Measurements from ENCODE around the gene SNX18.

SNX18 gene

DNA sequence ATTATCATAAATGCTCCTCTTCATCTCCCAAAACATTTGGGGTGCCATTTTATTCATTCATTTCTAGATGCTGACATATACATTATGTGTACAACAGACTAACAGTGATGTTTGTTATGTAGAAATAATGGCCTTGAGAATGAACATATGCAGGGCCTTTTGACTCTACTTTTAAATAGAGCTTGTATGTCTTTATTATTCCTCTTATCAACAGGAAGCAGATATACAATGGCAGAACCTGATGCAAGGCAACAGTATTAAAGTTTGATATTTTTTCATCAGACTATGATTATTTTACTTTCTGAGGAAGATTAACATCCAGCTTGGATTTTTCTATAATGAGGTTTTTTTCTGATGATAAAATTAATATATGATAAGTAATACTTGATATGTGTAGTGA, 44.1 kb downstream of the SNX18 start:
- no peaks in the 10 kb centered on the region for H3K4me1 ChIP-seq (ENCODE audit: control insufficient read depth, insufficient read depth, low read length)
- no peak overlapping the region for H3K27ac ChIP-seq (ENCODE audit: low read depth, low read length)
- no peaks in the 10 kb centered on the region for H3K9me3 ChIP-seq (ENCODE audit: control insufficient read depth, insufficient read depth, low read length)
- H3K9ac ChIP-seq (ENCODE audit: low read depth, low read length), result no peak overlapping the region
- H3K27me3 ChIP-seq (ENCODE audit: control insufficient read depth, insufficient read depth, low read length), result no peaks in the 10 kb centered on the region
- H3K4me3 ChIP-seq (ENCODE audit: low read depth, low read length), result no peak overlapping the region
- no peaks in the 10 kb centered on the region for H3K36me3 ChIP-seq (ENCODE audit: control insufficient read depth, insufficient read depth, low read length)

DNA sequence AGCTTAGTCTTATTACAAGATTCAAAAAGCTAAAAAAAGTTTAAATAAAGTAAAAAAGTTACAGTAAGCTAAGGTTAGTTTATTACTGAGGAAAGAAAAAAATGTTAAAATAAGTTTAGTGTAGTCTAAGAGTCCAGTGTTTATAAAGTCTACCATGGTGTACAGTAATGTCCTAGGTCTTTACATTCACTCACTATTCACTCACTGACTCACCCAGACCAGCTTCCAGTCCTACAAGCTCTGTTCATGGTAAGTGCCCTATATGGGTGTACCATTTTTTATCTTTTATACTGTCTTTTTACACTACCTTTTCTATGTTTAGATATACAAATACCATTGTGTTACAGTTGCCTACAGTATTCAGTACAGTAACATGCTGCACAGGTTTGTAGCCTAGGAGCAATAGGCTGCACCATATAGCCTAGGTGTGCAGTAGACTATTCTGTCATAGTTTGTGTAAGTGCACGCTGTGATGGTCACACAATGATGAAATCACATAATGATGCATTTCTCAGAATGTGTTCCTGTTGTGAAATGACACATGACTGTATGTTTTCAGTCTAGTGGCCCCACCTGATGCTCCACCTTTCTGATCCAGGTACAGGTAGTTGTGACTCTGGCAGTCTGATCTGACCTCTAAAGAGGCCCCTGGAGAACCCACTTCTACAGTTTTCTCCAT, 45.7 kb downstream of the SNX18 start:
- Histone ChIP-seq H3K4me1 (ENCODE audit: control insufficient read depth, insufficient read depth, low read length) (no peaks in the 10 kb centered on the region), H3K27ac (ENCODE audit: low read depth, low read length) (no peak overlapping the region), H3K9me3 (ENCODE audit: control insufficient read depth, insufficient read depth, low read length) (no peaks in the 10 kb centered on the region; the same call in 1 of the 2 replicates), H3K27me3 (ENCODE audit: control insufficient read depth, insufficient read depth, low read length) (no peaks in the 10 kb centered on the region), H3K4me3 (ENCODE audit: low read depth, low read length) (no peak overlapping the region), H3K36me3 (ENCODE audit: control insufficient read depth, insufficient read depth, low read length) (no peaks in the 10 kb centered on the region), H3K9ac (ENCODE audit: low read depth, low read length) (no peak overlapping the region)

DNA sequence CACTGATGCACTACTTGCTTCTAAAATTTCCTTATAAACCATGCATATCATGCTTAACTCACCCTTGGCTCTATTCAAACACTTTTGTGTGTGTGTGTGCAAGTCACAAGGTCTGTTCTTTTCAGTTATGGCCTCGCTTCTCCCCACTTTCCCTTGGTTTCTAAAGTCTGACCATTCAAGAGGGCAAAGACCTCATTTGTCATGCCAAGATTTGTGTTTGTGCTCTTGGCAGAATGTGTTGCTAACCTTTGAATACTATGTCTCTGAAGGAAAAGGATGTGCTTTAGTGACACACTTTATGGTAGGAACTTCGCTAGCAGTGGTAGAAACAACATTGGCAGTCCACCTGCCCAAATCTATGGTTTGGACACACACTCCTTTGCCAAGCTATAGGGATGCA, 50.4 kb downstream of the SNX18 start:
- Histone ChIP-seq H3K9ac (ENCODE audit: low read depth, low read length) (no peak overlapping the region), H3K9me3 (ENCODE audit: control insufficient read depth, insufficient read depth, low read length) (no peaks in the 10 kb centered on the region; the same call in 1 of the 2 replicates), H3K4me1 (ENCODE audit: control insufficient read depth, insufficient read depth, low read length) (no peaks in the 10 kb centered on the region), H3K4me3 (ENCODE audit: low read depth, low read length) (no peak overlapping the region), H3K36me3 (ENCODE audit: control insufficient read depth, insufficient read depth, low read length) (no peaks in the 10 kb centered on the region), H3K27ac (ENCODE audit: low read depth, low read length) (no peak overlapping the region), H3K27me3 (ENCODE audit: control insufficient read depth, insufficient read depth, low read length) (no peaks in the 10 kb centered on the region)

DNA sequence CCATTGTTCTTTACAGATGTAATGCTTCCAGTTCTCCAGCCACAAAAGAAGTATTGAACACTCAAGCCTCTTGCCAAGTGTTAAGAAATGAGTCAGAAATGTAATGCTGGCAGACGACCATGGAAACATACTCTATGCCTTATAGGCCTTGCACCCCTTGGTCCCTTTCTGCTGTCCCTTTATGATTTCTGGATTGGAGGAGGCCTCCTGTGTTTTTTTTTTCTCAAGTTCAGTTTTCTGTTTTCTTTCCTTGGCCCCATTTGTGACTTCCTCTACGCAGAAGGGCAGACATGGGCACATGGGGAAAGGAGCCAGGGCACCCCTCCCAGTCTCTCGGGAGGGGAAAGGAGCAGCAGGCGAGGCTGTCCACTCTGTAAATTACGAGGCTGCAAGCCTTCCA, 53.4 kb downstream of the SNX18 start:
- no peak overlapping the region for H3K4me3 ChIP-seq (ENCODE audit: low read depth, low read length)
- H3K9me3 ChIP-seq (ENCODE audit: control insufficient read depth, insufficient read depth, low read length), result no peaks in the 10 kb centered on the region; the same call in 1 of the 2 replicates
- no peaks in the 10 kb centered on the region for H3K27me3 ChIP-seq (ENCODE audit: control insufficient read depth, insufficient read depth, low read length)
- H3K36me3 ChIP-seq (ENCODE audit: control insufficient read depth, insufficient read depth, low read length), result no peaks in the 10 kb centered on the region
- H3K27ac ChIP-seq (ENCODE audit: low read depth, low read length), result no peak overlapping the region
- H3K9ac ChIP-seq (ENCODE audit: low read depth, low read length), result no peak overlapping the region
- H3K4me1 ChIP-seq (ENCODE audit: control insufficient read depth, insufficient read depth, low read length), result no peaks in the 10 kb centered on the region

DNA sequence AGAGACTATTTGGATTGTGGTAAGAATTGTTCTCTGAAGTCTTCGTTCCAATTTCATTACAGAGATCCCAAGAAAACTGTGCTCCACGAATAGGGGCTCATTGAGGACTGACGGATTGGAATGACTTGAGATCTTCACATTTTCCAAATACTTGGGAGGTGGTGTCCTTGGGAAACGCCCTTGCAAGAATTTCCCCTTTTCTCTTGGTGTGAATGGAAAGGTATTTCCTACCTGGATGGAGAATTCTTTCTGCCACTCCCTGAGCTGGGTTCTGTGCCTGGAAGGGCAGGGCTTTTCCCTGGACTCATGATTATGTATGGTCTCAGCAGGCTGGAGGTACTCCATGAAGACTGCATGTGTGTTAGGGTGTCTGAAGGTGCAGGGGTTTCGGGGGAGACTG, 53.9 kb downstream of the SNX18 start:
- Histone ChIP-seq H3K9ac (ENCODE audit: low read depth, low read length) (no peak overlapping the region), H3K4me1 (ENCODE audit: control insufficient read depth, insufficient read depth, low read length) (no peaks in the 10 kb centered on the region), H3K36me3 (ENCODE audit: control insufficient read depth, insufficient read depth, low read length) (no peaks in the 10 kb centered on the region), H3K9me3 (ENCODE audit: control insufficient read depth, insufficient read depth, low read length) (no peaks in the 10 kb centered on the region; the same call in 1 of the 2 replicates), H3K4me3 (ENCODE audit: low read depth, low read length) (no peak overlapping the region), H3K27ac (ENCODE audit: low read depth, low read length) (no peak overlapping the region), H3K27me3 (ENCODE audit: control insufficient read depth, insufficient read depth, low read length) (no peaks in the 10 kb centered on the region)

DNA sequence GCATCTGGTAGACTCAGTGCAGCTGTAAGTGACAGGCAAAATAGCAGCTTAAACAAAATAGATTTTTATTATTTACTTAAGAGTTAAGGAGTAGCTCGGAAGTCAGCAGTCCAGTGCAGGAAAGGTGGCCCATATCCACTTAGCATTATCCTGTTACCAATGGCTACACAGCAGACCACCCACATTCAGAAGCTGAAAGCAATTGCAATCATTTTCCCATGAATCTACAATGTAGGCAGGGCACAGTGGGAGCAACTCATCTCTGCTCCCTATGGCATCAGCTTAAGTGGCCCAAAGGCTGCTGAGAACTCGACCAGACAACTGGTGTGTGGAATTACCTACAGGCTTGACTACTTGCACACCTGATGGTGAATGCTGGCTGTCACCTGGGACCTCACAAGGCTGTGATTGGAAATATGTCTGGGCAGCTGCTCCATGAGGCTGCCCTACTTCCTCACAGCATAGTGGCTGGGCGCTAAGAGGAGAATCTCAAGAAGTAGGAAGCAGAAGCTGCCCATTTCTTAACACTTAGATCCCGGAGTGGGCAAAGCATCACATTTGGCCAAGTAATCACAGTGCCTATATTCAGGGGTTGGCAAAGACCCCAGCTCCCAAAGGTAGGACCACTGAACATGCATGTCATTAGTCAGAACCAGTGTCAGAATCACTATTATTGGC, 56.4 kb downstream of the SNX18 start:
- Histone ChIP-seq H3K4me3 (ENCODE audit: low read depth, low read length) (no peak overlapping the region), H3K9me3 (ENCODE audit: control insufficient read depth, insufficient read depth, low read length) (no peaks in the 10 kb centered on the region), H3K27me3 (ENCODE audit: control insufficient read depth, insufficient read depth, low read length) (no peaks in the 10 kb centered on the region), H3K27ac (ENCODE audit: low read depth, low read length) (no peak overlapping the region), H3K9ac (ENCODE audit: low read depth, low read length) (no peak overlapping the region), H3K36me3 (ENCODE audit: control insufficient read depth, insufficient read depth, low read length) (no peaks in the 10 kb centered on the region), H3K4me1 (ENCODE audit: control insufficient read depth, insufficient read depth, low read length) (no peaks in the 10 kb centered on the region)

DNA sequence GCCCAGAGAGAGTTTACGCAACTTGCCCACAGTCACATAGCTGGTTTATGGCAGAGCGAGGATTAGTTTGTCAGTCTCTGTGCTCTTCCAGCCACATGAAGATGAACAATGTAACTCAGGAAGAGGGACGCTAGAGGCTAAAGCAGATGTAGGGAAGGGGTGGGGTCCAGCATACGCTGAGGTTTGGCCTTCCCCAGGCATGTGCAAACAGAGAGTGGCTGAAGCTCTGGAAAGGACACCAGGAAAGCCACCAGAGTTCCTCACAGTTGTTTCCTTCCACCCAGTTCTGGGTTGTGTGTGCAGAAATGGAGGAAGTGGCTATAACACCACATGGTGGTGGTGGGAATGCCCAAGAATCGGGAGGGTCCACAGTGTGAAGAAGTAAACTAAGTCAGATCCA, 60.0 kb downstream of the SNX18 start:
- no peak overlapping the region for H3K27ac ChIP-seq (ENCODE audit: low read depth, low read length)
- H3K9me3 ChIP-seq (ENCODE audit: control insufficient read depth, insufficient read depth, low read length), result no peaks in the 10 kb centered on the region
- no peak overlapping the region for H3K4me3 ChIP-seq (ENCODE audit: low read depth, low read length)
- H3K4me1 ChIP-seq (ENCODE audit: control insufficient read depth, insufficient read depth, low read length), result peaks cover 4% of the 10 kb centered on the region; the same call in 1 of the 2 replicates
- no peaks in the 10 kb centered on the region for H3K36me3 ChIP-seq (ENCODE audit: control insufficient read depth, insufficient read depth, low read length)
- H3K27me3 ChIP-seq (ENCODE audit: control insufficient read depth, insufficient read depth, low read length), result no peaks in the 10 kb centered on the region
- H3K9ac ChIP-seq (ENCODE audit: low read depth, low read length), result no peak overlapping the region

DNA sequence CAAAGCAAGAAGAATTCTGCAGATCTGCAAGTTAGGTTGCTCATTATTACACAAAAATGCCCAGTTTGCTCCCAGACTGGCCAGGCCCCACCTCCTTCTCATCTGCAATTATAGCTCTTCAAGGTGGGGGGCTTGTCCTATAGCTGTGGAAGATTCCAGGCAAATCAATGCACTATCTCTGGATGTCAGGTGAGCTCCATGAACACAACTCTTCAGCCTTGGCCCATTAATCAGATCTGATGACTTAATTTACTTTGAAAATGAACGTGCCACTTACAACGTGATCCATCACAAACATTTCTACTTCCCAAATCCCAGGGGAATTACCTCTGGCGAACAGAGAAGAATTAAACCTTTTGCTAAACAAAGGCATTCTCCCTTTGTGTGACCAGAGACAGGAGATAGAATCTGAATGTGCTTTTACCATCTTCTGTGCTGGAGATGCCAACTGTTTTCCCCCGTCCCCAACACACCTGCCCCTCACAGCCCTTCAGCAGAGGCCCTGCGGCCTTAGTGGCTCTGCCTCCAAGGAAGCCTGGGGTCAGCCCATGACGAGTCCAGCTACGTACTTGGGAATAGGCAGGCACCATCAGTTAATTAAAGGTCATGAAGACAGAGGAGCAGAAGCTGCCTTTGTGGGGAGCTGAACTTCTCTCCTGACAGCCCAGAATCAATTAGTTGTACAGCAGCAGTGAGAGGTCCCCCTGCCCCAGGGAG, 60.5 kb downstream of the SNX18 start:
- Histone ChIP-seq H3K4me1 (ENCODE audit: control insufficient read depth, insufficient read depth, low read length) (peaks cover 4% of the 10 kb centered on the region; the same call in 1 of the 2 replicates), H3K36me3 (ENCODE audit: control insufficient read depth, insufficient read depth, low read length) (no peaks in the 10 kb centered on the region), H3K4me3 (ENCODE audit: low read depth, low read length) (no peak overlapping the region), H3K9ac (ENCODE audit: low read depth, low read length) (no peak overlapping the region), H3K27ac (ENCODE audit: low read depth, low read length) (no peak overlapping the region), H3K9me3 (ENCODE audit: control insufficient read depth, insufficient read depth, low read length) (no peaks in the 10 kb centered on the region), H3K27me3 (ENCODE audit: control insufficient read depth, insufficient read depth, low read length) (no peaks in the 10 kb centered on the region)

DNA sequence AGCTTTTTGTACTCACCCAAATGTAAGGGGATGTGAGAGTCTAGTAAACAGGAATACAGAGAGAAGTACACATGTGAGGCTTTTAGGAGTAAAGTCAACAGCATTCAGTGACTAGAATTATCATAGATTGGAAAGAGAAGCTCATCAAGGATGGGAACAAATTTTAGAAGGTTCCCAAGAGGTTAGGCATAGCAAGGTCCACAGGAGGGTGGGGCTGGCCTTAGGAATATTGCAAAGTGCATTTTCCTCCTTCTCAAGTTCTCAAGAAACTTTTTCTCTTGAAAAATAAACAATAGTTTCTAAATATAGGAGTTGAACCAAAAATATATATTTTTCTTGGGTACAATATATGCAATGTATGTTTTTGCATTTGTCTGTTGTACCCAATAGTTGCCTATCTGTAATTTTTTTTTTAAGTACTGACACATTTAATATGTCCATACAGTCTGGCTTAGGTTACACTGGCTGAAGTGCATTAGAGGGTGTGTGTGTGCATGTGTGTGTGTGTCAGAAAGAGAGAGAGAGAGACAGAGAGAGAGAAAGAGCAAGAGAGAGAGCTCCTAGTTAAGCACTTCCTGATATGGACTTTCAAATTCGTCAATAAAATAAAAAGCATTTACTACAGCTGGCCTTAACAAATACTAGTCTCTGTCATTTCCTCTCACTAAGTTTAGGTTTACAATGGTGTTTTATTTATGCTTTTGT, 62.2 kb downstream of the SNX18 start:
- Histone ChIP-seq H3K27ac (ENCODE audit: low read depth, low read length) (no peak overlapping the region), H3K4me3 (ENCODE audit: low read depth, low read length) (no peak overlapping the region), H3K36me3 (ENCODE audit: control insufficient read depth, insufficient read depth, low read length) (no peaks in the 10 kb centered on the region), H3K9me3 (ENCODE audit: control insufficient read depth, insufficient read depth, low read length) (no peaks in the 10 kb centered on the region), H3K27me3 (ENCODE audit: control insufficient read depth, insufficient read depth, low read length) (no peaks in the 10 kb centered on the region), H3K9ac (ENCODE audit: low read depth, low read length) (no peak overlapping the region), H3K4me1 (ENCODE audit: control insufficient read depth, insufficient read depth, low read length) (peaks cover 4% of the 10 kb centered on the region; the same call in 1 of the 2 replicates)

DNA sequence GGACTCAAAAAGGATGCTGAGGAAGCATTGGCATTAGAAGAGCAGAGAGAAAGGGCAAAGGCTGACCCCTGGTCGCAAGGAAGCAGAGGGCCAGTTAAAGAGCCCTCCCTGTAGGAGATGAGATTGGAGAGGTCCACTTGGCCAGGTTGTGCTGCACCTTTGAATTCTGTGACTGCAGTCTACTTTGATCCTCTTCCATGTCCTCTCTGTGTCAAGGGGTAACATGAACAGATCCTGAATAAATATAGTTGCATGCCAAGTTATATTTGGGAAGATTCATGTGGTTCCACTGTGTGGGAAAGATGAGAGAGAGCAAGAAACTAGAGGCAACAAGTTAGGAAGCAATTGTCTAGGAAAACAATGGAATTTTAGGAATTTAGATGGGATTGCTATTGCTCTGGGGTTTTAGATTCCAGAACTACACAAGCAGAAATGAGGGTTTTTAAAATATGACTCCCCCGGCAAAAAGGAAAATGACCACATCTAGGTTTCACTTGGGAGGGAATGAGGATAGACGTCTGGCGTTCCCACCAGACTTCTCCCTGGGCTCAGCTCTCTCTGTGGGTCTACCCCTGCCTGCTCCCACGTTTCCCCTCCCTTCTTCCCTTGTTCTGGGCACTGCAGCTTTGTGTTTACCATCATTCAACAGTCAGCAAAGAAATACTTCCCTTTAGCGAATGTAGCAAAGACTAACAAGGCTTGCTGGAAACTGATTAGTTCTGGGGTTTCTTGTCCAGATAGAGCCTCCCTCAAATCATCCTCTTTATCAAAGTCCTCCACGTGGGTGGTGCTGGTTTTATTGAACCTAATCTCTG, 63.6 kb downstream of the SNX18 start:
- Histone ChIP-seq H3K9ac (ENCODE audit: low read depth, low read length) (no peak overlapping the region), H3K4me1 (ENCODE audit: control insufficient read depth, insufficient read depth, low read length) (peaks cover 4% of the 10 kb centered on the region; the same call in 1 of the 2 replicates), H3K27ac (ENCODE audit: low read depth, low read length) (no peak overlapping the region), H3K9me3 (ENCODE audit: control insufficient read depth, insufficient read depth, low read length) (no peaks in the 10 kb centered on the region), H3K36me3 (ENCODE audit: control insufficient read depth, insufficient read depth, low read length) (no peaks in the 10 kb centered on the region), H3K4me3 (ENCODE audit: low read depth, low read length) (no peak overlapping the region), H3K27me3 (ENCODE audit: control insufficient read depth, insufficient read depth, low read length) (no peaks in the 10 kb centered on the region)

Measured in HUES48 (cell line).